Loucy (cell line): ENCODE data around the gene RELL1.

ENCODE experiments used
- H2AFZ ChIP-seq: fragments of 200-600 bp; sonication (generic); 2 replicates; pipeline ENCODE4 v1.6.0; 2016; ENCODE audit warnings: antibody characterized with exemption, mild to moderate bottlenecking, low read length, moderate library complexity
- H3F3A ChIP-seq: fragments of 200-600 bp; 2 replicates; pipeline ENCODE4 v1.6.0; 2016; ENCODE audit warnings: antibody characterized with exemption, low read depth, mild to moderate bottlenecking
- H3K27me3 ChIP-seq: fragments of 200-600 bp; sonication (generic); 2 replicates; pipeline ENCODE4 v1.6.1; 2014; ENCODE audit warnings: low read length, mild to moderate bottlenecking; ENCODE audit not compliant: insufficient read depth, poor library complexity, severe bottlenecking
- H3K36me3 ChIP-seq: fragments of 200-600 bp; sonication (generic); 2 replicates; pipeline ENCODE4 v1.6.1; 2016; ENCODE audit warnings: low read length; ENCODE audit not compliant: insufficient read depth
- H3K4me1 ChIP-seq: fragments of 200-600 bp; sonication (generic); 2 replicates; pipeline ENCODE4 v1.5.1; 2014; ENCODE audit warnings: low read length, mild to moderate bottlenecking; ENCODE audit not compliant: insufficient read depth, poor library complexity, severe bottlenecking
- H3K4me2 ChIP-seq: fragments of 200-600 bp; sonication (generic); 2 replicates; pipeline ENCODE4 v1.6.0; 2014; ENCODE audit warnings: antibody characterized with exemption, low read length, low read depth, mild to moderate bottlenecking; ENCODE audit not compliant: poor library complexity, severe bottlenecking
- H3K4me3 ChIP-seq: fragments of 200-600 bp; sonication (generic); 2 replicates; pipeline ENCODE4 v1.5.1; 2014; ENCODE audit warnings: low read length, mild to moderate bottlenecking, mixed read lengths; ENCODE audit not compliant: poor library complexity, severe bottlenecking
- H3K79me2 ChIP-seq: fragments of 200-600 bp; sonication (generic); 2 replicates; pipeline ENCODE4 v1.6.1; 2014; ENCODE audit warnings: low read length; ENCODE audit not compliant: insufficient read depth
- H3K9ac ChIP-seq: fragments of 200-600 bp; sonication (generic); 2 replicates; pipeline ENCODE4 v1.6.0; 2014; ENCODE audit warnings: mild to moderate bottlenecking, low read depth, low read length, moderate library complexity; ENCODE audit not compliant: poor library complexity, severe bottlenecking
- H3K9me2 ChIP-seq: fragments of 200-600 bp; sonication (generic); replicated peaks from 2 replicates; pipeline ENCODE4 v1.6.1; 2016; ENCODE audit warnings: low read depth, low read length, mixed read lengths
- H3K9me3 ChIP-seq: fragments of 200-600 bp; sonication (generic); 2 replicates; pipeline ENCODE4 v1.6.1; 2014; ENCODE audit warnings: mild to moderate bottlenecking, antibody characterized with exemption, low read length, low read depth; ENCODE audit not compliant: insufficient read depth
- H4K20me1 ChIP-seq: fragments of 200-600 bp; sonication (generic); 2 replicates; pipeline ENCODE4 v1.6.0; 2014; ENCODE audit warnings: antibody characterized with exemption, low read length, mild to moderate bottlenecking; ENCODE audit not compliant: insufficient read depth, poor library complexity, severe bottlenecking
- EZH2phosphoT487 ChIP-seq: fragments of 200-600 bp; IDR thresholded peaks from 2 replicates; pipeline ENCODE4 v1.6.1; 2018; ENCODE audit warnings: antibody characterized with exemption, mild to moderate bottlenecking, moderate library complexity, borderline replicate concordance
- TF ChIP-seq, protein P1 (sequence below): fragments of 200-600 bp; sonication (generic); conservative IDR thresholded peaks from 2 replicates; pipeline ENCODE4 v1.5.1; 2014; ENCODE audit warnings: mild to moderate bottlenecking, antibody characterized with exemption, low read length

Gene RELL1, protein sequence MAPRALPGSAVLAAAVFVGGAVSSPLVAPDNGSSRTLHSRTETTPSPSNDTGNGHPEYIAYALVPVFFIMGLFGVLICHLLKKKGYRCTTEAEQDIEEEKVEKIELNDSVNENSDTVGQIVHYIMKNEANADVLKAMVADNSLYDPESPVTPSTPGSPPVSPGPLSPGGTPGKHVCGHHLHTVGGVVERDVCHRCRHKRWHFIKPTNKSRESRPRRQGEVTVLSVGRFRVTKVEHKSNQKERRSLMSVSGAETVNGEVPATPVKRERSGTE

DNA sequence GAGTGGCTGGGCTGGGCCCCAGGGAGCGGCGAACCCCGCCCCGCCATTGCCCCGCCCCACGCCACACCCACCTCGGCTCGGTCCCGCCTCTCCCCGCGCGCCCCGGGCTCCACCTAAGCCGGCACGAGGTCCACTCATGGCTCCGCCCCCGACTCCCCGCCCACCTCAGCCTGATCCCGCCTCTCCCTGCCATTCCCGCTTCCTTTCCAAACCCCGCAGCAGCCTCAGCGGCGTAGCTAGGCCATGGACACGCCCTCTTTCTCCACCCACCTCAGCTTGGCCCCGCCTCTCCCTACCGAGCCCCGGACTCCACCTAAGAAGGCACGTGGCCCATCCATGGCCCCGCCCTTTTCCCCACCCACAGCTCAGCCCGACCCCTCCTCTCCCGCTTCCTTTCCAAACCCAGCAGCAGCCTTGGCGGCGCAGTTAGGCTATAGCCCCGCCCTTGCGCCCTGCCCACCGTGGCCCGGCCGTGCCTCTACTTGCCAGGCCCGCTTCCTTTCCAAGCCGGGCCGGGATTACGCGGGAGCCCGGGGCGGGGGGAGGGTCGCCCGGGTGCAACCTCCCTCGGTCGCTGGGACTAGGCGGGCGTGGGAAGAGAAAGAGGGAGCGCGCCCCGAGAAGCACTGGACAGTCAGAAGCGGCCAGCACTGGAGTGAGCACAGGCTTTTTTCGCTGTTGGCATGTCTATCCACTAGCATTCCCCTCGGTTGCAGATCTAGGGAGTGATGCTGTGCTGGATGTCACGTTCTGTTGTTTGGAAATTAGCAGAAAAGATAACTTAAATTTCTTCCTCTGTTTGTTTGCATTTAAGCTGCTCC is at the start of gene RELL1:
RELL1 (minus strand) TSS at position 4 of the 821 bp plus-strand sequence. CDS start 89 bp downstream, outside the sequence.
- Histone ChIP-seq H3K4me2 (peak within 1 kb of the TSS; percentile 82), H3K9me2 (no peaks in the 10 kb centered on the region), H3K36me3 (no peaks in the 10 kb centered on the region), H3F3A (peaks cover 4% of the 10 kb centered on the region; the same call in 1 of the 2 replicates), H3K9me3 (no peaks in the 10 kb centered on the region), H3K9ac (peak within 1 kb of the TSS; percentile 75), H4K20me1 (peaks cover 16% of the 10 kb centered on the region), H2AFZ (peak within 1 kb of the TSS; percentile 91), H3K27me3 (no peaks in the 10 kb centered on the region), H3K4me3 (peak within 1 kb of the TSS; percentile 77), H3K79me2 (peaks cover 17% of the 10 kb centered on the region), H3K4me1 (peaks cover 33% of the 10 kb centered on the region)
- TF ChIP-seq, protein P1, sequence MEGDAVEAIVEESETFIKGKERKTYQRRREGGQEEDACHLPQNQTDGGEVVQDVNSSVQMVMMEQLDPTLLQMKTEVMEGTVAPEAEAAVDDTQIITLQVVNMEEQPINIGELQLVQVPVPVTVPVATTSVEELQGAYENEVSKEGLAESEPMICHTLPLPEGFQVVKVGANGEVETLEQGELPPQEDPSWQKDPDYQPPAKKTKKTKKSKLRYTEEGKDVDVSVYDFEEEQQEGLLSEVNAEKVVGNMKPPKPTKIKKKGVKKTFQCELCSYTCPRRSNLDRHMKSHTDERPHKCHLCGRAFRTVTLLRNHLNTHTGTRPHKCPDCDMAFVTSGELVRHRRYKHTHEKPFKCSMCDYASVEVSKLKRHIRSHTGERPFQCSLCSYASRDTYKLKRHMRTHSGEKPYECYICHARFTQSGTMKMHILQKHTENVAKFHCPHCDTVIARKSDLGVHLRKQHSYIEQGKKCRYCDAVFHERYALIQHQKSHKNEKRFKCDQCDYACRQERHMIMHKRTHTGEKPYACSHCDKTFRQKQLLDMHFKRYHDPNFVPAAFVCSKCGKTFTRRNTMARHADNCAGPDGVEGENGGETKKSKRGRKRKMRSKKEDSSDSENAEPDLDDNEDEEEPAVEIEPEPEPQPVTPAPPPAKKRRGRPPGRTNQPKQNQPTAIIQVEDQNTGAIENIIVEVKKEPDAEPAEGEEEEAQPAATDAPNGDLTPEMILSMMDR: no peak
- TF ChIP-seq EZH2phosphoT487: no peak

DNA sequence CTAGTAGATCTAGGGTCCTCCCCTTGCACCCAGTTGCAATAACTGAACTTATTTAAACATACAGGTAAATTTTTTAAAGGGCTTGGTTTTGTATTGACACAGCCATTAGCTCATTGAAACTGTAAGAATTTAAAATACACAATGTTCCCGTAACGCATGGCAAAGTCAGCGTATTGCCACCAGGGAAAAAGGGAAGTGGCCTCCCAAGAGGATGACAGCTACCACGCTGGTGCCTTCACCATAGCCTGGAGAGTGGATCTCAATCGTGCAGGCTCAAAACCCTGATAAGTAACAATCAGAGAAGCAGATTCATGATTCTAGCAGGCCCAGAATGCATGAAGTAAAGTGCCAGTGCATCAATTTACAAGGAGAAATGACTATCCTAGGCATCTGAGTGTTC is 49.4 kb upstream of the RELL1 start:
- H3K9ac ChIP-seq: no peak overlapping the region
- no peak overlapping the region for H3K4me3 ChIP-seq
- H3F3A ChIP-seq: no peaks in the 10 kb centered on the region
- no peak overlapping the region for H2AFZ ChIP-seq
- H3K79me2 ChIP-seq: no peaks in the 10 kb centered on the region
- H3K27me3 ChIP-seq: no peaks in the 10 kb centered on the region
- H3K9me3 ChIP-seq: no peaks in the 10 kb centered on the region
- H3K36me3 ChIP-seq: no peaks in the 10 kb centered on the region
- H3K9me2 ChIP-seq: no peaks in the 10 kb centered on the region
- no peaks in the 10 kb centered on the region for H4K20me1 ChIP-seq
- TF ChIP-seq, protein P1: no peak
- TF ChIP-seq EZH2phosphoT487: no peak
- no peak overlapping the region for H3K4me2 ChIP-seq
- no peaks in the 10 kb centered on the region for H3K4me1 ChIP-seq

GRCh38 chr4:37734989-37735388 is 48.8 kb upstream of the RELL1 start:
- no peaks in the 10 kb centered on the region for H3K4me1 ChIP-seq
- no peaks in the 10 kb centered on the region for H3K79me2 ChIP-seq
- H3K4me2 ChIP-seq: no peak overlapping the region
- H3K9ac ChIP-seq: no peak overlapping the region
- no peaks in the 10 kb centered on the region for H3K36me3 ChIP-seq
- H3K9me3 ChIP-seq: no peaks in the 10 kb centered on the region
- H3K4me3 ChIP-seq: no peak overlapping the region
- no peaks in the 10 kb centered on the region for H3K27me3 ChIP-seq
- no peaks in the 10 kb centered on the region for H3K9me2 ChIP-seq
- no peaks in the 10 kb centered on the region for H4K20me1 ChIP-seq
- TF ChIP-seq, protein P1: no peak
- no peak for TF ChIP-seq EZH2phosphoT487
- no peak overlapping the region for H2AFZ ChIP-seq
- no peaks in the 10 kb centered on the region for H3F3A ChIP-seq
